GM21825 (cell line): ENCODE measurements around the gene ACTL6A.

Experiments used
- ATAC-seq: cut with Tn5 transposase; IDR thresholded peaks from one replicate; pipeline ENCODE4 v1.9.1; 2021; ENCODE audit warnings: mild to moderate bottlenecking, moderate library complexity; ENCODE audit not compliant: unreplicated experiment

Gene ACTL6A

GRCh38 chr3:179589143-179589542 lies 26.4 kb downstream of the ACTL6A start:
- ATAC-seq, result no peak

- no peak for ATAC-seq
Measured at GRCh38 chr3:179590669-179591068, 27.9 kb downstream of the ACTL6A start.

GRCh38 chr3:179591313-179591712 lies 28.6 kb downstream of the ACTL6A start:
- no peak for ATAC-seq

GRCh38 chr3:179599531-179599930 lies 36.8 kb downstream of the ACTL6A start:
- no peak for ATAC-seq

- no peak for ATAC-seq
Measured at GRCh38 chr3:179603321-179603720, 40.6 kb downstream of the ACTL6A start.

- ATAC-seq, result no peak
Measured at GRCh38 chr3:179603831-179604230, 41.1 kb downstream of the ACTL6A start.

GRCh38 chr3:179604321-179605078 lies 41.8 kb downstream of the ACTL6A start, which contains the start of the genes MRPL47 and NDUFB5:
TSS of gene MRPL47 (minus strand) at chr3:179604638. CDS start at chr3:179604624, 14 bp downstream.
TSS of gene NDUFB5 (plus strand) at chr3:179604794. CDS start at chr3:179604816, 22 bp downstream.
- peak; percentile 98 for ATAC-seq

GRCh38 chr3:179606534-179607085 lies 43.9 kb downstream of the ACTL6A start:
- ATAC-seq, result no peak

- ATAC-seq, result peak; percentile 46
Measured at GRCh38 chr3:179608931-179609720, 46.4 kb downstream of the ACTL6A start.

GRCh38 chr3:179610066-179610465 lies 47.3 kb downstream of the ACTL6A start:
- ATAC-seq, result no peak

GRCh38 chr3:179613807-179614206 lies 51.1 kb downstream of the ACTL6A start:
- no peak for ATAC-seq

- ATAC-seq, result no peak
Measured at GRCh38 chr3:179615458-179616173, 52.9 kb downstream of the ACTL6A start.

- ATAC-seq, result no peak
Measured at GRCh38 chr3:179622023-179622422, 59.3 kb downstream of the ACTL6A start.

- ATAC-seq, result no peak
Measured at GRCh38 chr3:179624451-179624850, 61.7 kb downstream of the ACTL6A start.

GRCh38 chr3:179630753-179631451 lies 68.2 kb downstream of the ACTL6A start:
- no peak for ATAC-seq
